Inflammatory macrophage (primary cell): Measurements from ENCODE around the gene AMDHD2.
"Not testable (repeated sequence)": the region's sequence is repeated elsewhere in the genome, so short reads cannot be mapped to it uniquely, and the experiment has no call there.

Experiments
- DNase-seq, 2 donors: peaks; one replicate each; pipeline ENCODE4 v3.0.0-alpha.2; 2020 to 2022
- total RNA-seq, 18 experiments: gene quantifications; one replicate each; lab custom pipeline; 2026; ENCODE audit warnings: mixed read lengths in 6 of 18, inconsistent platforms in 2 of 18; lab: John Stamatoyannopoulos, UW

The AMDHD2 gene
- total RNA-seq: 6.4 to 100 (median 34.5) reads per million in 18 experiments

- DNase-seq: peak; percentile 90 to 94
Observed at GRCh38 chr16:2520097-2520783, at the start of gene AMDHD2. Gene AMDHD2 (plus strand): TSS chr16:2520371. CDS start chr16:2520459, 88 bp downstream.

GRCh38 chr16:2470603-2471015 is 49.6 kb upstream of the AMDHD2 start:
- no peak for DNase-seq

GRCh38 chr16:2471016-2471652 is 49.0 kb upstream of the AMDHD2 start, which contains the start of gene NTN3:
Gene NTN3 (plus strand): TSS chr16:2471297. CDS start chr16:2471702, 405 bp downstream.
- DNase-seq: no peak

- DNase-seq: no peak
Observed at GRCh38 chr16:2471653-2472487, 48.3 kb upstream of the AMDHD2 start.

GRCh38 chr16:2472488-2472864 is 47.7 kb upstream of the AMDHD2 start:
- no peak for DNase-seq

GRCh38 chr16:2472885-2473445 is 47.2 kb upstream of the AMDHD2 start:
- DNase-seq: no peak

- DNase-seq: no peak
Observed at GRCh38 chr16:2473446-2473926, 46.7 kb upstream of the AMDHD2 start.

- peak; percentile 36 to 67 for DNase-seq
Observed at GRCh38 chr16:2473999-2474876, 45.9 kb upstream of the AMDHD2 start.

GRCh38 chr16:2474877-2475412 is 45.2 kb upstream of the AMDHD2 start, which contains the start of gene TBC1D24:
Gene TBC1D24 (plus strand): TSS chr16:2475127. CDS start chr16:2496149, 21,022 bp downstream.
- DNase-seq: peak; percentile 84 to 92

GRCh38 chr16:2475413-2476344 is 44.5 kb upstream of the AMDHD2 start:
- DNase-seq: no peak

- no peak for DNase-seq
Observed at GRCh38 chr16:2476345-2476720, 43.8 kb upstream of the AMDHD2 start.

- no peak for DNase-seq
Observed at GRCh38 chr16:2476741-2477140, 43.4 kb upstream of the AMDHD2 start.

- no peak for DNase-seq
Observed at GRCh38 chr16:2477327-2477726, 42.8 kb upstream of the AMDHD2 start.

- no peak for DNase-seq
Observed at GRCh38 chr16:2478279-2478678, 41.9 kb upstream of the AMDHD2 start.

GRCh38 chr16:2479996-2480395 is 40.2 kb upstream of the AMDHD2 start:
- DNase-seq: not testable (repeated sequence)

GRCh38 chr16:2480948-2481347 is 39.2 kb upstream of the AMDHD2 start:
- no peak for DNase-seq

GRCh38 chr16:2481676-2482075 is 38.5 kb upstream of the AMDHD2 start:
- no peak for DNase-seq

GRCh38 chr16:2482249-2482648 is 37.9 kb upstream of the AMDHD2 start:
- no peak for DNase-seq

GRCh38 chr16:2482708-2483534 is 37.2 kb upstream of the AMDHD2 start:
- peak in 1 of 2 donors; percentile 63 for DNase-seq
